ENCODE results near the gene MEOX2.

GRCh38 chr7:15688911-15689310, 2.4 kb upstream of the MEOX2 start:
- TF ChIP-seq CTCF (IDR thresholded peaks at IDR 0.05; ENCODE audit: insufficient read depth, low read length) (no peak), GABPA (IDR thresholded peaks at IDR 0.05; ENCODE audit: low read depth) (no peak), SPI1 (IDR thresholded peaks at IDR 0.05; ENCODE audit: borderline replicate concordance, low read depth) (no peak), POLR2AphosphoS5 (IDR thresholded peaks at IDR 0.05; ENCODE audit: low read depth) (no peak), REST (IDR thresholded peaks at IDR 0.05; ENCODE audit: insufficient replicate concordance, low read depth) (no peak)
